Activated CD4-positive, alpha-beta T cell treated with anti-CD3 and anti-CD28 coated beads for 1 hour (primary cell): ENCODE results near the gene UTP14C.
"Not testable (repeated sequence)": the region's sequence is repeated elsewhere in the genome, so short reads cannot be mapped to it uniquely, and the experiment has no call there.

Experiments used
- DNase-seq: peaks from one replicate; pipeline ENCODE4 v3.0.0-alpha.2; 2020

Gene UTP14C

DNA sequence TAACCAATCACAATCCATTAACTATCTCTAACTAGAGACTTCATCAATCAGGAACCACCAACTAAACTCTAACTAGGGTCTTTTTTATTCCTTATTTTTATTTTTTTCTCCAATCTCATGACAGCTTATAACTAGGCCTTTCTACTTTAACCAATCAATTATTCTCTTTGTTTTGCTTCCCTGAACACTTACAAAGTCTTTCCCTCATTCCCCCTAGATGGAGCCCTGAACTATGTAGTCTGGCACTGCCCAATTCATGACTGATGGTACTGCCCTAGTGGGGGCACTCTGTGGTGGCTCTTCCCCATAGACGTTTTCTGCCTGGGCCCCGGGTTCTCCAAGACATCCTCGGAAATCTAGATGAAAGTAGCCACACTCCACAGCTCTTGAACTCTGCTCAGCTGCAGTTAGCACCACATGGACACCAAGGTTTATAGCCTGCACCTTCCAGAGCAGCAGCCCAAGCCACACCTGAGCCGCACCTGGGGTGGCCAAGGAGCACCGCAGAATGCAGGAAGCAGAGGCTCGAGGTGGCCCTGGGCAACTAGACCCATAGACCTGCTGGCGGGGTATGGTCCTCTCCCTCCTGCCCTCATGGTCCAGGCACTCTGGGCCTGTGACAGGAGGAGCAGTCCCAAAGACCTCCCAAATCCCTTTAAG, 19.9 kb upstream of the UTP14C start:
- no peak for DNase-seq

DNA sequence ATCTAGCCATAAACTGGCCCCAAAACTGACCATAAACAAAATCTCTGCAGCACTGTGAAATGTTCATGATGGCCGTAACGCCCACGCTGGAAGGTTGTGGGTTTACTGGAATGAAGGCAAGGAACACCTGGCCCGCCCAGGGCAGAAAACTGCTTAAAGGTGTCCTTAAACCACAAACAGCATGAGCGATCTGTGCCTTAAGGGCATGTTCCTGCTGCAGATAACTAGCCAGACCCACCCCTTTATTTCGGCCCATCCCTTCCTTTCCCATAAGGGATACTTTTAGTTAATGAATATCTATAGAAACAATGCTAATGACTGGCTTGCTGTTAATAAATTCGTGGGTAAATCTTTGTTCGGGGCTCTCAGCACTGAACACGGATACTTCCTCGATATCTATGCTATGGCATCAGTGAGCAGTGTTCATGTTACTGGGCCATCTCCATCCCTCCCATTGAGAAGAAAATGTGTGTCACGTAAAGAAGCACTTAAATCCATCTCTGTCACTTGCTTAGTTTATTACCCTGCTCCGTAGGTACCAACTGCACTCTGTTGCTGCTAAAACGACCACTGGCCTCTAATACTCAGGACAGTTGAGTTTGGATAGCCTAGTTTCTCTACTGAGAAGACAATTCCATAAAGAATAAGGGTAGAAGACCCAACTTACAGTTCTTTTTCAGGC, 18.5 kb upstream of the UTP14C start:
- DNase-seq: no peak

DNA sequence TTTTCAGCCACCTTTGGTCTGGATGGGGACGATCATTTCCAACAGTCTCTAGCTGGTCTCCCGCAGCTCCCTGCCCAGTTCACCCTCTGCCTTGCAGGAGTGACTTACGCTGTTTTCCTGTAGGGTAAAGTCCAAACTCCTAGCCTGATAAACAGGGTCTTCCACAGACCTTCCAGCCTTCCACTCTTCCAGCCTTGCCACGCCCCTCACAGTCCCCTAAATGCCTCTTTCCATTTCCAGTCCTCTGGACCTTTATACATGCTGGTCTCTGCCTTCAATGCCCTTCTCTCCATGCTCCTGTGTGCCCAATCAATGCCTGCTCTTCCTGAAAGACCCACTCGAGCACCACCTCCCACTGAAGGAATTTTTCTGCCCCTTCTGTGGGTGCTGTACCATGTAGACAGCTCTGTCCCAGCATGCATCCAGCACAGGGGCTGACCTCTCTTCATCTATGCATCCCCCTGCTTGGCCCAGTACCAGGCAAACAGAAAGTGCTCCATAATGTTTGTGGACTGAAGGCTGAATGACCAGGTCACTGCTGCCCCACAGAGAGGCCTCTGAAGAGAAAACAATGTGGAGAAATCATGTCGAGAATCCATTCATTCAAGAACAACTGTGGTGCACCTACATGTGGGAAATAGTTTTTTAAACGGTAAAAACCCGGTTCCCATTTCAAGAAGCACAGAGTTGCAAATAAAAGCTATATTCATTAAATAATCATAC, 17.8 kb upstream of the UTP14C start:
- DNase-seq: no peak

DNA sequence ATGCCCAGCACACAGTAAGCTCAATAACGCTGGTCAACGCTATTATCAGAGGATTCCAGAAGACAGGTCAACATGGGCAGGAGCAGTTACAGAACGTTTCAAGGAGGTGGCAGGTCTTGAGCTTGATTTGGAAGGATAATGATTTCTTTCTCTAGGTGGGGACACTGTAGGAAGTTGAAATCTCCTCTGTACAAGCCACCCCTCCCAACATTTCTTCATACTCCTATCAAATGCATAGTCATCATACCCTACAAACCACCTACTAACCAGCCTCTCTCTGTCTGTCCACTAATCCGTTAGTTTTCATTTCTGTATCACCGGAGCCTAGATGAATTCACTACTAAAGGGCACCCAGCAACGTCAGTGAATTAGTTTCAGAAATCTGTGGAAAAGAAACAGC, 14.5 kb upstream of the UTP14C start:
- no peak for DNase-seq

DNA sequence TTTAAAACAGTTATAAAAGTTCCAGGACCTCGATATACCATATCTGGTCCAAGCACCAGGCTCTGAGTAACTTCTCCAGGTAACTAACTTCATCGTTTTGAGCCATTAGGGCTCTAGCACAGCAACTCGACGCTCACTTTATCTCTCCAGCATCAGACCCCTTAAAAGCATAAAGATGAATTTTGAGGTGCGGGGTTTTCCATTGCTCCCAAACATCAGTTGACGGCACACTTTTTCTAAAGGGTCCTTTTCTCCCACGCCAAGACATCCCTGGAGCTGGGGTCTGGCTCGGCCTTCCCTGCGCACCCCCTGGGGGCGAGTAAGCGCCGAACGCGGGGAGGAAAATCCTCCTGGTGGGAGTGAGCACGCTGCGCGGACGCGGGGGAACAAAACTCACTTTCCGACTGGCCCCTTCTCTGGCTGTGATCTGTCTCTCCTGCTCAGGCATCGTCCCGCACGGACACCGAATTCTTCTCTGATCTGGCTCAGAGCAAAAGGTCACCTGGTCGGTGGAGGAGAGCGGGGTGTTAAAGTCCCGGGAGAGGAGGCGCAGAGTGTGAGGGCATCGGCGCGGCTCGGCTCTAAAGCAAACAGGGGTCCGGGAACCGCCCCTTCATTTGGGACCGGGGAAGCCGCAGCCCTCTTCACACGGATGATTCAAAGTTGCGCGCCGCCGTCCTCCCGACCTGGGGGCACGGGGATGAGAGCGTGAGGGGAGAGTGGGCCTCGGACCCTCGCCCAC, 13.4 kb upstream of the UTP14C start, which contains the start of gene ATP7B:
Gene ATP7B (minus strand): TSS at position 561 of the 742 bp plus-strand sequence. CDS start 113 bp downstream, at position 448.
- DNase-seq: no peak

DNA sequence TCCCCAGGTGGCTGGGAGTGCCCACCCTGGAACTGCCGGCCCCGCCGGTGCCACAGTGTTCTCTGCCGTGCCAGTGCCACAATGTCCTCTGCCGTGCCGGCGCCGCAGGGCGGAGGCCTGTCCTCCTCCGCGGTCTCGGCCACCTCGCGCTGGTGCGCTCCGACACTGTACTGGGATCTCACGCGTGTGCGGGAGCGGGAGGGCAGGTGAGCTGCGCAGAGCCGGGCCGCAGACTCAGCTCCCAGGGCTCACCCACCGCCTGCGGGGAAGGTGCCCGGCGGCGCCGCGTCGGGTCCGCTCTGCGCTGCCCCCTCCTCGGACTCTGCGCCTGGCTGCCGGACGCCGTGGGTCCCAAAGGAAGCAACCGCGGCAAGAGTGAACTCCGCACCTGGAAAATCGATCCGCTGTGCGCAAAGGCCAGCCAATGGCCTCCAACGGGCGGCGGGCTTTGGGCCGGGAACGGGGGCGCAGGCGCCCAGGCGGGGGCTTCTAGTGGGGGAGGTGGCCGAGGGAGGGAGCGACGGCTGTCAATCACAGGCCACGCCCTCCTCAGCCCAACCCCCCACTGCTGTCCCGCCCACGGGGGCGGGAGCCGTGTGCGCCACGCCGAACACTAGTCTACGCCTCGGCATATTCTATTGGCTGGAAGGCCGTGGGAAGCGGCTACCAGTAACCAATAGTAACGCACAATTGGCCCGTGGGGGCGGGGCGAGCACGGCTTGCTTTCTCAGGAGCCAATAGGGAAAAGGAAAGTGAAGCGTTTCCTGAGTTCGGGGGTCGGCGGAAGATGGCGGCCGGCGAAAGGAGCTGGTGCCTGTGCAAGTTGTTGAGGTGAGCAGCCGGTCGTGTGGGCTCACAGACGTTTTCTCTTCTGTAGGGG, 12.6 kb upstream of the UTP14C start, which contains the start of gene ALG11:
Gene ALG11 (plus strand): TSS at position 767 of the 880 bp plus-strand sequence. CDS start 21 bp downstream, at position 788.
- DNase-seq: peak; percentile 99

DNA sequence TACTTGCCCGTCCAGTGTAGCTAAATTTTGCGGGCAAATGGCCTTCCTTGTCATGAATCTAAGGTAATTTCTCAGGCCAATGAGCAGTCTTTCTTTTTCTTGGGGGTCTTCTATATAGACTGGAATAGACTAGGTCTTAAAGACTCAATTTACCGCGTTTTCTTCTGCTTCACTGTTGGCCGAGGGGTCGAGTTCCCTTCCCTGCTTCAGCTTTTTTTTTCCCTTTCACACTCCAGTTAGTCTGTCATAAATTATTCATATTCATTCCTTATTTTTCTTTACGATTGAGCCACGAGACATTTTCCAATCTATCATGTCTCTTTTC, 12.0 kb upstream of the UTP14C start:
- DNase-seq: no peak

DNA sequence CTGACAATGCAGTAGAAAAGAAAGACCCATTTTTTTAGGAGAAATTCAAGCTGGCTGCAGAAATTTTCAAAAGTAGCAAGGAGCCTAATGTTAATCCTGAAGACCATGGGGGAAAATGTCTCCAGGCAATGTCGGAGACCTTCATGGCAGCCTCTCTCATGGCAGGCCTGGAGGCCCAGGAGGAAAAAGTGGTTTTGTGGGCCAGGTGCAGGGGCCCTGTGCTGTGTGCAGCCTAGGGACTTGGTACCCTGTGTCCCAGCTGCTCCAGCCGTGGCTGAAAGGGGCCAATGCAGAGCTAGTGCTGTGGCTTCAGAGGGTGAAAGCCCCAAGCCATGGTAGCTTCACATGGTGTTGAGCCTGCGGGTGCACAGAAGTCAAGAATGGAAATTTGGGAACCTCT, 8.2 kb upstream of the UTP14C start:
- DNase-seq: no peak

DNA sequence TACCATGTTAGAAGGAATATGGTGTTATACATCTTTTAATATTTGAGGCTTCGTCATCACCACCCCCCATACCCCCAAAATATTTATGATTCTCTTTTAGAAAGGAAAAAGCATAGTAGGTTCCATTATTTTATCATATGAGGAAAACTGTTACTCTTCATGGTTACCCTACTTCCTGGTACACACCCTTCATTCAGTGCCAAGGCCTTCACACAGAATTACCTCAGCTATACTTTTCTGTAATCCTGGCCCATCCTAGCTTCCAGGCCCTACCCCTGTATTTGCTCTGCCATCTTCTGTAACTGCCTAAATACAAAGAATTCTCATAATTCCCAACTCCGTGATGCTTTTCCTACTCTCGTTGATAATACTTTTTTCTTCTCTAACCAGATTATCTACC, 4.3 kb upstream of the UTP14C start:
- no peak for DNase-seq

DNA sequence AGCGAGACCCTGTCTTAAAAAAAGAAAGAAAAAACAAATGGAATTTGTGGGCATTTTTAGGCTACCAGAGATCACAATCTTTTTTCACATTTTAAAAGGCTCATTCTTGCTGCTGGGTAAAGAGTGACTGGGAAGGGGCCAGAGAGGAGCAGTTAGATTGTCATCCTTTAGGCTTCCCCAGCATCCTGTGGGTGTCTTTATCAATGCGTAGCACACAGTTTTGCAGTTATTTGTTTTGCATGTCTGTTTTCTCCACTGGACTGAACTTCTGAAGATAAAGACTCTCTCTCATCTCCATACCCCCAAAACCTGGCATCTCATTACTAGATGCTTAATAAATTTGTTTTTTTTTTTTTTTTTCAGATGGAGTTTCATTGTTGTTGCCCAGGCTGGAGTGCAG, 2.1 kb upstream of the UTP14C start:
- no peak for DNase-seq

DNA sequence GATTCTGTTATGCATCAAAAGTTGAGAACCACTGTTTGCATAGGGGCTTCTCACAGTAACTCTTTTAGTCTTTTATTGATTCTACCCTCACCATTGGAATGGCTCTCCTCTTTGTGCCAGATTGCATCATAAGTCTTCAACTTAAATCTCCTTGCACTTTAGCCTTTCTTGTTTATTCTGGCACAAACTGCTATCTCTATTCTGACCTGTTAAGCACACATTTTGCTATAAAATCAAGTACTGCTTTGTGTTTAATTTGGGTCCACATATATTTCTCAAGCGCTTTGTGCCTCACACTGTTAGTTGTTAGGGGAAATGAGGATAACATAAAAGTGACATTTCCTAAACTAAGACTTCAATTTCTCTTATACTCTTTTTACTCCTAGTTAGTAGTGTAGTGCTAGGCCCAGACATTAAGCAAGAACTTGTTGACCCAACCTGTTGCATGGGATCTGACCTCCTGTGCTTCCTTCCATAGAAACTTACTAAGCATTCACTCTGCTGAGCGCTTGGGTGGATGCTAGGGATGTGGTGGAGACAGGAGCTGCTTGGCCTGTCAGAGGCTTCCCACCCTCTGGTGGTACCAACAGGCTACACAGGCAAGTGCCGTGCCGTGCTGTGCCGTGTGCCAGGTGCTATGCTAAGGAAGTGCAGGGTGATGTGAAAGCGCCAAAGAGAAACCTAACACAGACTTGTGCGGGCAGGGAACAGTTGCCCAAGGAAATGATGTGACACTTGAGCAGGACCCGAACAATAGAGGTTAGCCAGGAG, 1.2 kb downstream of the UTP14C start:
- no peak for DNase-seq

DNA sequence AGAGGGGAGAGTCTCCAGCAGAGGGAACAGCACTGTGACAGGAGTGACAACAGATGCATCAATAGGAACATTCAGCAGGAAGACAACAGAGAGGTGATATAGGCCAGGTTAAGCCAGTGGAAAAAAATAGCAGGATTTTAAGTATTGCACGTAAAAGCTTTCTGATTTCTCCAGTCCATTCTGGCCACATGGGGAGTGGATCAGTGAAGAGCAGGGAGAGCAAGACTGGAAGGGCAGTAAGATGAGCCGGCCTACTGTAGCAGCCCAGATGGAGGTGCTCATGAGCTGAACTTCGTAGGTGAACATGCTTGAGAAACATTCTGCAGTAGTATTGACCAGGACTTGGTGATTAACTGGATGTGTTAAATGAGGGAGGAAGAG, 1.7 kb downstream of the UTP14C start:
- DNase-seq: no peak

DNA sequence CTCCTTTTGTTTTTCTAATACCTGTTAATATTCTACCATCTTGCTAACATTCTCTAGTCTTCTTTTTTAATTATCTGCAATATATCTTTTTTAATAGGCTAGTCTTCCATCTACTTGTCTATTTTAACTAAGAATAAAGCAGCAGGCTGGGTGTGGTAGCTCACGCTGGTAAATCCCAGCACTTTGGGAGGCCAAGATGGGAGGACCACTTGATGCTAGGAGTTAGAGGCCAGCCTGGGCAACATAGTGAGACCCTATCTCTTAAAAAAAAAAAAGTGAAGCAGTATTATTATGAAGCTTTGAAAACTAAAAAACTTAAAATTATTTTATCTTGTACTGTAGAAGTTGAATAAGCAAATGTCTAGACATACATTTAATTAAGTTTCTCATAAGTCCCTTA, 3.3 kb downstream of the UTP14C start:
- DNase-seq: no peak

DNA sequence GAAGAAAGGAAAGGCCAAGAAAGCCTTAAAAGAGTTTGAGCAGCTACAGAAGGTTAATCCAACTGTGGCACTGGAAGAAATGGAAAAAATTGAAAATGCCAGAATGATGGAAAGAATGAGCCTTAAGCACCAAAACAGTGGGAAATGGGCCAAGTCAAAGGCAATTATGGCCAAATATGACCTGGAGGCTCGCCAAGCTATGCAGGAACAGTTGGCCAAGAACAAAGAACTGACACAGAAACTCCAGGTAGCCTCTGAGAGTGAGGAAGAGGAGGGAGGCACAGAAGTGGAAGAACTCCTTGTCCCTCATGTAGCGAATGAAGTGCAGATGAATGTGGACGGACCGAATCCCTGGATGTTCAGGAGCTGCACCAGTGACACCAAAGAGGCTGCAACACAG, 5.1 kb downstream of the UTP14C start:
- DNase-seq: no peak

DNA sequence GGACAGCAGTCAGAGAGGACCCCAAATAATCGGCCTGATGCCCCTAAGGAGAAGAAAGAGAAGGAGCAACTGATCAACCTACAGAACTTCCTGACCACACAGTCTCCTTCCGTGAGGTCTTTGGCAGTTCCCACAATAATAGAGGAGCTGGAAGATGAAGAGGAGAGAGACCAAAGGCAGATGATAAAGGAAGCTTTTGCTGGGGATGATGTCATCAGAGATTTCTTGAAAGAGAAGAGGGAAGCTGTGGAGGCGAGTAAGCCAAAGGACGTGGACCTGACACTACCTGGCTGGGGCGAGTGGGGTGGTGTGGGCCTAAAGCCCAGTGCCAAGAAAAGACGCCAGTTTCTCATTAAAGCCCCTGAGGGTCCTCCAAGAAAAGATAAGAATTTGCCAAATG, 5.9 kb downstream of the UTP14C start:
- not testable (repeated sequence) for DNase-seq

DNA sequence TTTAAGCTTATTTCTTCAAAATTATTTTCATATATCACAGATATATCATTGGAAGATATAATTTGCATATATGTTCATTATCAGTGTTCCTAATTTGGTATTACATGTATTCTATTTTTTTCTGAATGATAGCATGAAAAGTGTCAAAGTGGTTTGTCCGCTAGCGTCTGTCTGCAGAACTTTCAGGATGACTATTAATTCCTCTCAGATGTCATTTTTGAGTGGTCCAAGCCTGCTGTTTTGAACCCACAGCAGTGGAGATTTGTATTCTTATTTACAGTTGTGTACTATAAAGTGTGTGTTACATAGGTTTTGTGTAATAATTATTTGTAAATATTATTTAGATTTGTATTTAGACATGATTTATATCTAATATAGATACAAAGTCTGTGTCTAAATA, 8.5 kb downstream of the UTP14C start:
- no peak for DNase-seq

DNA sequence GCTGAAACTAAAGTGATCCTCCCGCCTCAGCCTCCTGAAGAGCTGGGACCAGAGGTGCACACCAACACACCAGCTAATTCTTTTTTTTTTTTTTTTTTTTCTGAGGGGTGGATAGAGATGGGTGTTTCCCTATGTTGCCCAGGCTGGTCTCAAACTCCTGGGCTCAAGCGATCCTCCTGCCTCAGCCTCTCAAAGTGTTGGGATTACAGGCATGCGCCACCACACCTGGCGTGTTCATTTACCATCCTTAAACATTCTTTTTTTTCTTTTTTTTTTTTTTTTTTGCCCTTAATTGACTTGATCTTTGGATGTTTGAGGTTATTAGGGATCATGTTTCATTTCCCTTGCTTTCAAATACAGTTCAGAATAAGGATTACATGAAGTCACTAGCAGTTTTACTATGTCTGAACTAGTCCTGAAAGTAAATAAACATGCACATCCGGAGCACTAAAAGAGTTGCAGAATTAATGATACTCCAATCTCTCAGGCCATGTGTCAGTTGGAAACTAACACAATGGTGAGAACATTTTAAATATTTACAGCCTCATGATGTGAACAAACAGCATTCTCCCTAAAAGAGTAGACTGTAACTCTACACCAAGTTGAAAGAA, 10.2 kb downstream of the UTP14C start:
- DNase-seq: no peak

DNA sequence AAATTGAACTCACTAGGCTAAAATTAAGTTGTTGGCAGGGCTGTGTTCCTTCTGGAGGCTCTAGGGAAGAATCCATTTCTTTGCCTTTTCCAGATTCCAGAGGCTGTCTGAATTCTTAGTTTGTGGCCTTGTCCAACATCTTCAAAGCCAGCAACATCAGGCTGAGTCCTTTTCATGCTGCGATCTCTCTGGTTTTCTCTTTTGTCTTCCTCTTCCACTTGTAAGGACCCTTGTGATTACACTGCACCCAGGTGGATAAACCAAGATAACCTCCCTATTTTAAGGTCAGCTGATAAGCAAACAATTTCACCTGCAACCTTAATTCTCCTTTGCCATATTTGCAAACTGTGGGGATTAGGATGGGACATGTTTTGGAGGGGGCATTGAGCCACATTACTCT, 11.5 kb downstream of the UTP14C start:
- no peak for DNase-seq

DNA sequence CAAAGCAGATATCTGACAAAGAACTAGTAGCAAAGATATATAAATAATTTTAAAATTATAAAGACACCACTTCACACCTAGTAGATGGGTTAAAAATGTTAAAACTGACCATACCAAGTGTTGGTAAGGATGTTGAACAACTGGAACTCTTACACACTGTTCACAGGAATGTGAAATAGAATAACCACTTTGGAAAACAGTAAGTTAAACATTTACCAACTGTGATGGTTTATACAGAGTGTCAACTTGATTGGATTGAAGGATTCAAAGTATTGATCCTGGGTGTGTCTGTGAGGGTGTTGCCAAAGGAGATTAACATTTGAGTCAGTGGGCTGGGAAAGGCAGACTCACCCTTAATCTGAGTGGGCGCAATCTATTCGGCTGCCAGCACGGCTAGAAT, 19.2 kb downstream of the UTP14C start:
- no peak for DNase-seq

DNA sequence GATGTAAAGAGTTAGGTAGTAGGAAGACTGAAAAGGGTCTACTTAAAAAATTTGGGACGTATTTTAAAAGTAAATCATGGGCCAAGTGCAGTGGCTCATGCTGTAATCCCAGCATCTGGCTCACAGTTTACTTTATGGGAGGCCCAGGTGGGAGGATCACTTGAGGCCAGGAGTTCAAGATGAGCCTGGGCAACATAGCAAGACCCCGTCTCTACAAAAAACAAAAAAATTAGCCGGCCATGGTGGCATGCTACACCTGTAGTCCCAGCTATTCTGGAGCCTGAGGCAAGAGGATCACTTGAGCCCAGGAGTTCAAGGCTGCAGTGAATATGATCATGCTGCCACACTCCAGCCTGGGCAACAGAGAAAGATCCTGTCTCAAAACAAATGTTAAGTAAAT, 23.0 kb downstream of the UTP14C start:
- DNase-seq: no peak

DNA sequence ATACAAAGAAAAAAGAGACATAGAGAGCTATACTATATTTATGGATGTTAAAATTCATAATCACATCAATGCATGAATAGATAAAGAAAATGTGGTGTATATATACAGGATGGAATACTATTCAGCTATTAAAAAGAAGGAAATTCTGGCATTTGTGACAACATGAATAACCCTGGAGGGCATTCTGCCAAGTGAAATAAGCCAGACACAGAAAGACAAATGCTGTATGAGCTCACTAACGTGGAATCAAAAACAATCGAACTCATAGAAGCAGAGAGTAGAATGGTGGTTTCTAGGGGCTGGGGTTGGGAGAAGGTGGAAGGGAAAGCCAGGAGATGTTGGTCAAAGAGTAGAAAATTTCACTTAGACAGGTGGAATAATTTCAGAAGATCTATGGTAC, 24.0 kb downstream of the UTP14C start:
- no peak for DNase-seq
